CD4-positive, alpha-beta memory T cell (primary cell): ENCODE results near the gene CENPB. TPM values are rescaled to one million over a fixed set of nuclear protein-coding genes. Genes with fewer than 3 reads are reported as not detected.

Experiments
- CTCF ChIA-PET: fragments of 350-600 bp; sonication (Branson Sonifier 250); formaldehyde crosslinking; loops from one replicate; lab custom pipeline; 2021; ENCODE audit warnings: inconsistent platforms; ENCODE audit not compliant: partially characterized antibody; lab: Charles Lee
- POLR2A ChIA-PET: fragments of 350-600 bp; sonication (Branson Sonifier 250); formaldehyde crosslinking; loops from one replicate; lab custom pipeline; 2021; ENCODE audit not compliant: partially characterized antibody; lab: Charles Lee
- DNase-seq, 5 donors: peaks; one replicate each; pipeline versions ENCODE4 v3.0.0 to v3.0.0-alpha.2; 2020 to 2022; ENCODE audit warnings: mixed read lengths in 1 of 5
- H3K27ac ChIP-seq: one replicate; pipeline ENCODE4 v1.7.0; 2013; ENCODE audit warnings: low read depth, low read length
- H3K27me3 ChIP-seq: 2 replicates; pipeline ENCODE4 v1.7.0; 2013; ENCODE audit warnings: mild to moderate bottlenecking, low read length, moderate library complexity; ENCODE audit not compliant: insufficient read depth
- H3K36me3 ChIP-seq: 2 replicates; pipeline ENCODE4 v1.7.0; 2013; ENCODE audit warnings: mild to moderate bottlenecking, low read length, moderate library complexity; ENCODE audit not compliant: insufficient read depth
- H3K4me1 ChIP-seq: 2 replicates; pipeline ENCODE4 v1.7.0; 2013; ENCODE audit warnings: mild to moderate bottlenecking, low read length, moderate library complexity; ENCODE audit not compliant: insufficient read depth
- H3K4me3 ChIP-seq, 2 donors: one replicate each; pipeline ENCODE4 v1.7.0; 2013; ENCODE audit warnings: low read length in 2 of 2, mild to moderate bottlenecking in 1 of 2
- H3K9me3 ChIP-seq, 2 donors: one replicate each; pipeline ENCODE4 v1.7.0; 2013; ENCODE audit warnings: low read length in 2 of 2, control low read depth in 1 of 2; ENCODE audit not compliant: control insufficient read depth in 1 of 2
- H3K27ac Mint-ChIP-seq, 7 donors: one replicate each; pipeline ENCODE4 v1.8.0; 2020 to 2021; ENCODE audit warnings: mixed read lengths in 7 of 7, mild to moderate bottlenecking in 6 of 7, inconsistent platforms in 3 of 7, moderate library complexity in 3 of 7
- H3K27me3 Mint-ChIP-seq, 2 donors: one replicate each; pipeline ENCODE4 v1.8.0; 2020 to 2021; ENCODE audit warnings: mixed read lengths in 2 of 2
- H3K36me3 Mint-ChIP-seq, 2 donors: one replicate each; pipeline ENCODE4 v1.8.0; 2020 to 2021; ENCODE audit warnings: mixed read lengths in 2 of 2, inconsistent platforms in 1 of 2, mild to moderate bottlenecking in 1 of 2
- H3K4me1 Mint-ChIP-seq, 4 donors: one replicate each; pipeline ENCODE4 v1.8.0; 2020 to 2021; ENCODE audit warnings: mixed read lengths in 4 of 4, mild to moderate bottlenecking in 1 of 4
- H3K4me3 Mint-ChIP-seq, 8 donors: one replicate each; pipeline ENCODE4 v1.8.0; 2020 to 2021; ENCODE audit warnings: mixed read lengths in 8 of 8, mild to moderate bottlenecking in 7 of 8, moderate library complexity in 6 of 8, inconsistent platforms in 3 of 8
- H3K9me3 Mint-ChIP-seq, 8 donors: one replicate each; pipeline ENCODE4 v1.8.0; 2020 to 2021; ENCODE audit warnings: mixed read lengths in 8 of 8, mild to moderate bottlenecking in 5 of 8, inconsistent platforms in 3 of 8, moderate library complexity in 1 of 8
- intact Hi-C: fragments of 100-400 bp; cut with micrococcal nuclease; formaldehyde crosslinking; loops from one replicate; pipeline ENCODE4 v1.15.1; 2023
- polyA plus RNA-seq, 2 donors: library from polyadenylated mRNA; unstranded; fragments of 300-500 nt; fragmentation: Illumina TruSeq; gene quantifications; one replicate each; pipeline ENCODE4 v1.2.3, GENCODE V29; 2021
- total RNA-seq, 2 experiments: library from RNA; stranded (reverse); gene quantifications; one replicate each; pipeline ENCODE4 v1.2.3, GENCODE V29; 2021

The CENPB gene
- total and polyA plus RNA-seq, 4 experiments from 2014 or later, result 0.56 to 56.7 (median 27.1) TPM

DNA sequence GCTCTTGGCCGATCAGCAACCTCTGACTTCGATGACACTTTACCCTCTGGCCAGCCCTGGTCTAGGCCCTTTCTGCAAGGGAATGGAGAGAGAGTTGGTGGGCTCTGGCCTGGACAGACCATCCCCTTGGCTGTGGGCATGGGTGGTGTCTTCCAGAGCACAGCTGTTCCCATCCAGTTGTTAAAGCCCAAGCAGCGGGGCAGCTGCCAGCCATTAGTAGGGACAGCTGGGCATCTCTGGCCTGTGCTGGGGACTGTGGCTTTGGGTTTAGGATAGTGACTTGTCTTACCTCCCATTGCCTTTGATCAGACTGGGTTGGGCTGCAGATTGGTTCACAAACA lies 12.3 kb upstream of the CENPB start:
- no peaks in the 10 kb centered on the region for H3K27me3 ChIP-seq
- H3K4me3 ChIP-seq, result peak overlapping the region; percentile 42 to 94
- peaks cover 43% of the 10 kb centered on the region for H3K36me3 ChIP-seq
- H3K4me3 Mint-ChIP-seq, result peak overlapping the region; percentile 98 to 100 (median 100)
- peaks cover 69% of the 10 kb centered on the region for H3K4me1 ChIP-seq
- ChIA-PET POLR2A (interaction anchor here (0.9 to 3.7 kb wide), 9 partner anchors 11 to 239 kb away, joined by 3 to 37 read pairs (median 5); partner anchors contain the start of genes ADISSP and CENPB), CTCF (interaction anchor here (1.2 to 3.3 kb wide), 4 partner anchors 9 to 30 kb away, joined by 3 to 25 read pairs (median 4); partner anchors contain the start of gene AP5S1)
- H3K27me3 Mint-ChIP-seq, result no peaks in the 10 kb centered on the region
- no peaks in the 10 kb centered on the region for H3K9me3 ChIP-seq
- no peaks in the 10 kb centered on the region for H3K9me3 Mint-ChIP-seq
- H3K36me3 Mint-ChIP-seq, result peaks cover 64 to 70% of the 10 kb centered on the region in 2 donors
- intact Hi-C loops, result no loop called here
- peak overlapping the region; percentile 68 for H3K27ac ChIP-seq
- peak overlapping the region; percentile 92 to 99 (median 96) for H3K27ac Mint-ChIP-seq
- no peak for DNase-seq
- peaks cover 32 to 85% (median 57%) of the 10 kb centered on the region in 4 donors for H3K4me1 Mint-ChIP-seq

GRCh38 chr20:3798373-3798768 lies 11.8 kb upstream of the CENPB start:
- Mint-ChIP-seq H3K4me3 (peak overlapping the region; percentile 98 to 100 (median 100)), H3K36me3 (peaks cover 59 to 65% of the 10 kb centered on the region in 2 donors), H3K4me1 (peaks cover 30 to 80% (median 53%) of the 10 kb centered on the region in 4 donors), H3K27me3 (no peaks in the 10 kb centered on the region), H3K9me3 (no peaks in the 10 kb centered on the region), H3K27ac (peak overlapping the region; percentile 92 to 99 (median 96))
- H3K4me1 ChIP-seq, result peaks cover 64% of the 10 kb centered on the region
- H3K9me3 ChIP-seq, result no peaks in the 10 kb centered on the region
- intact Hi-C loops, result no loop called here
- ChIA-PET POLR2A (interaction anchor here (0.7 to 3.7 kb wide), 7 partner anchors 11 to 1100 kb away, joined by 3 to 37 read pairs (median 5); partner anchors contain the start of genes ADISSP and CENPB), CTCF (interaction anchor here (3.3 kb wide), 1 partner anchor 21 kb away, joined by 25 read pairs; the partner anchor contains the start of gene AP5S1)
- peak overlapping the region; percentile 68 for H3K27ac ChIP-seq
- H3K27me3 ChIP-seq, result no peaks in the 10 kb centered on the region
- H3K4me3 ChIP-seq, result peak overlapping the region; percentile 94 to 97
- peaks cover 38% of the 10 kb centered on the region for H3K36me3 ChIP-seq
- peak in 1 of 5 donors; percentile 49 for DNase-seq

- intact Hi-C loops, result loop anchor here (2.0 kb wide), 1 partner anchor 29 kb away; no protein-coding TSS in a partner anchor
- peaks cover 53 to 59% of the 10 kb centered on the region in 2 donors for H3K36me3 Mint-ChIP-seq
Measured at GRCh38 chr20:3797592-3798372, 11.2 kb upstream of the CENPB start.

DNA sequence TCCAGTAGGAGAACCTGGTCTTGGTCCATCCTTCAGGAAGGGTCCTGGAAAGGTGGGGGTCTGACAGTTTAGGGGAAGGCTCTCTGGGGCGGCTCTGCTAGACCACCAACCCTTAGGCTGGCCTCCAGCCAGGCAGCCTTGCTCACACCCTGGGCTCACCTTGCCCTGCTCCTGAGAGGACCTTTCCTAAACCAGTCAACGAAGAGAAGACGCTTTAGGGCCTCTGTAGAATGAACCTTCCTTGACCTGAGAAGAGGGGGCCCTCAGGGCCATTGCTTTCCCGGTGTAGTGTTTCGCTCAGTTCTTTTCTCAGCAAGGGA lies 10.6 kb upstream of the CENPB start:
- ChIA-PET CTCF (interaction anchor here (3.5 kb wide), 1 partner anchor 14 kb away, joined by 36 read pairs; no protein-coding TSS in a partner anchor), POLR2A (interaction anchor here (2.3 to 3.0 kb wide), 2 partner anchors 10 to 29 kb away, joined by 19 to 36 read pairs; partner anchors contain the start of genes ADISSP and CENPB)
- Mint-ChIP-seq H3K36me3 (peaks cover 47 to 53% of the 10 kb centered on the region in 2 donors), H3K4me3 (peak overlapping the region; percentile 98 to 100 (median 100)), H3K27ac (peak overlapping the region; percentile 92 to 99 (median 96)), H3K4me1 (peaks cover 24 to 68% (median 43%) of the 10 kb centered on the region in 4 donors), H3K27me3 (no peaks in the 10 kb centered on the region), H3K9me3 (no peaks in the 10 kb centered on the region)
- no peak for DNase-seq
- Histone ChIP-seq H3K36me3 (peaks cover 26% of the 10 kb centered on the region), H3K4me1 (peaks cover 52% of the 10 kb centered on the region), H3K4me3 (peak overlapping the region; percentile 94 to 97), H3K27me3 (no peaks in the 10 kb centered on the region), H3K9me3 (no peaks in the 10 kb centered on the region), H3K27ac (peak overlapping the region; percentile 68)
- intact Hi-C loops, result loop anchor here (2.0 kb wide), 1 partner anchor 28 kb away; no protein-coding TSS in a partner anchor

More at GRCh38 chr20:3797592-3798372, 11.2 kb upstream of the CENPB start:
- no peaks in the 10 kb centered on the region for H3K27me3 ChIP-seq
- H3K4me3 ChIP-seq, result peak overlapping the region; percentile 94 to 97
- peaks cover 58% of the 10 kb centered on the region for H3K4me1 ChIP-seq
- Mint-ChIP-seq H3K9me3 (no peaks in the 10 kb centered on the region), H3K4me3 (peak overlapping the region; percentile 98 to 100 (median 100)), H3K27me3 (no peaks in the 10 kb centered on the region), H3K4me1 (peaks cover 28 to 74% (median 48%) of the 10 kb centered on the region in 4 donors), H3K27ac (peak overlapping the region; percentile 92 to 99 (median 96))
- peak overlapping the region; percentile 68 for H3K27ac ChIP-seq
- H3K9me3 ChIP-seq, result no peaks in the 10 kb centered on the region
- peaks cover 32% of the 10 kb centered on the region for H3K36me3 ChIP-seq
- DNase-seq, result peak; percentile 41 to 78 (median 53)
- ChIA-PET CTCF (interaction anchor here (3.5 kb wide), 1 partner anchor 13 kb away, joined by 36 read pairs; no protein-coding TSS in a partner anchor), POLR2A (interaction anchor here (0.7 to 3.7 kb wide), 4 partner anchors 10 to 1100 kb away, joined by 3 to 37 read pairs (median 28); partner anchors contain the start of genes ADISSP and CENPB)

DNA sequence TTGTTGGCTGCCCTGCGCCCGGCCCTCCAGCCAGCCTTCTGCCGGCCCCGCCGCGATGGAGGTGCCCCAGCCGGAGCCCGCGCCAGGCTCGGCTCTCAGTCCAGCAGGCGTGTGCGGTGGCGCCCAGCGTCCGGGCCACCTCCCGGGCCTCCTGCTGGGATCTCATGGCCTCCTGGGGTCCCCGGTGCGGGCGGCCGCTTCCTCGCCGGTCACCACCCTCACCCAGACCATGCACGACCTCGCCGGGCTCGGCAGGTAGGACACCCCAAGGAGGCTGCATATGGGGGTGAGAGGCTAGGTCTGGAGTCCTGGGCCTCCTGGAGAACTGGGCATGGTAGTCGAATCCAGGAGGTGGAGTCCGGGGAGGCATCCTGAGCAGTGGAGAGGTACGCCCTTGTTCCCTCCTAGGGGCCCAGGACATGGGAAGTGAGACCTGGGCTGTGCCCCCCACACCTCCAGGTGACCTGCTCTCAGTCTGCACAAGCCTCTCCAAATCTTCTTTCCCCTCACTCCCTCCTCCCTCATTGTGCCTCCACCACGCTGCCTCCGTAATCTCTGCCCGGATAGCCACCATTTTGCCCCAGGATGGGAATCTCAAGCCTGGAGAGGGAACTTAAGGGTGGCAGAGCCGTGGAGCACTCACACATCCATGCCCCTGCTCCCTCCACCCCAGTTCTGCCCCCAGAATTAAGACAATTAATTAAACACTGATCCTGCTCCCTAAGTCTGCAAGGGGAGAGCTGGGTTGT lies 10.1 kb upstream of the CENPB start:
- peaks cover 22 to 62% (median 41%) of the 10 kb centered on the region in 4 donors for H3K4me1 Mint-ChIP-seq

More for the DNA sequence above, 10.1 kb upstream of the CENPB start:
- no peak for DNase-seq
- intact Hi-C loops, result loop anchor here (1.0 to 2.0 kb wide), 4 partner anchors 10 to 28 kb away; partner anchors contain the start of genes AP5S1 and CENPB
- Mint-ChIP-seq H3K36me3 (peaks cover 42 to 49% of the 10 kb centered on the region in 2 donors), H3K4me3 (peak overlapping the region; percentile 98 to 100 (median 100)), H3K9me3 (no peaks in the 10 kb centered on the region), H3K27ac (peak overlapping the region; percentile 91 to 99 (median 96)), H3K27me3 (no peaks in the 10 kb centered on the region)
- Histone ChIP-seq H3K4me1 (peaks cover 47% of the 10 kb centered on the region), H3K4me3 (peak overlapping the region; percentile 94 to 97), H3K27ac (peak overlapping the region; percentile 68), H3K9me3 (no peaks in the 10 kb centered on the region), H3K27me3 (no peaks in the 10 kb centered on the region), H3K36me3 (peaks cover 21% of the 10 kb centered on the region)
- CTCF ChIA-PET, result interaction anchor here (1.1 to 3.5 kb wide), 7 partner anchors 9 to 58 kb away, joined by 3 to 36 read pairs (median 7); partner anchors contain the start of gene AP5S1
- POLR2A ChIA-PET, result interaction anchor here (0.8 to 3.0 kb wide), 7 partner anchors 10 to 1330 kb away, joined by 3 to 36 read pairs (median 7); partner anchors contain the start of genes ADISSP, CDS2, CENPB and PANK2
